ENCODE data around the gene AGBL3. TPM values are rescaled to one million over a fixed set of nuclear protein-coding genes. Genes with fewer than 3 reads are reported as not detected.
A peak's percentile ranks its signal among the peaks of the same experiment; 100 is the strongest.

The AGBL3 gene
- total and polyA plus RNA-seq, 9 of the 15 experiments (the other 6 are each of a cell fraction or from before 2014, with no cell fraction given), result 0.54 to 2.9 (median 1.7) TPM

DNA sequence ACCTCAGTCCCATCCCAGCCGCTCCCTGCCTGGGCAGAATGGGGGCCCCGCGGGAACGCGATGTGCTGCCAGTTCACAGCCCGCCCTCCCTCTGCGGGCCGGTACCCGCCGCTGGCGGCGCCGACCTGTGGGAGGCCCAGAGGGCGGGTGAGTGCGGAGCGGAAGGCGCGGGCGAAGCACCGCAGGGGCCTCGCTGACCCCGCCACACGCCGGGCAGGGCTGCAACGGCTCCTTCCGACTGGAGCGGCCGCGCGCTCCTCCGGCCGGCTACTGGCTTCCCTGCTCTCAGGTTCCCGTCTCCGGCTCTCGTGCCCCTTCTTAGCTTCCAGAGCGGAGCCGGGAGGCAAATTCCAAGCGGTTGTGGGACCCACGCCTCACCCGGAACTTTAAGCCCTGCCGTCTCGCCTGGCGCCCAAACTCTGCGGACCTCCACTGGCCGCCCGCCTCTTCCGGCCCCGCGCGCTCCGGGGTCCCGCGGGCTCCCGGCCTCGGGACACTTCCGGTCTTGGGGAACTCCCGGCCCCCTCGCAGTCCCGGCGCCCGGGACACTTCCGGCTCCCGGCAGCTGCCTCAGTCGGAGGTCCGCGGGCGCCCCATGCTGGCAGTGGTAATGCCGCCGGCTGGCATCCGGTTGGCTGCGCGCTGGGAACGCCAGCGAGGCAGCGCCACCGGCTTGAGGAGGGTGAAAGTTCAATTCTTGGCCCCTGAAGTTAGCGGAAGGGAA lies 184.1 kb downstream of the AGBL3 start, which contains the start of gene CYREN (continued):
- TF ChIP-seq ZNF445 (CRISPR knock-in tag; IDR thresholded peaks at IDR 0.05; ENCODE audit: low read depth) (0 out of 2 replicates have a peak, but pooled peaks have one; percentile 25), ZNF717 (CRISPR knock-in tag; IDR thresholded peaks at IDR 0.05) (no peak), ZNF436 (CRISPR knock-in tag; IDR thresholded peaks at IDR 0.05) (no peak), CAMTA2 (CRISPR knock-in tag; conservative IDR thresholded peaks at IDR 0.05) (no peak; the same call in 1 of the 2 replicates), ATF1 (CRISPR knock-in tag; IDR thresholded peaks at IDR 0.05) (no peak), ATF1 (tag; IDR thresholded peaks at IDR 0.05) (peak; percentile 83), PRPF4 (IDR thresholded peaks at IDR 0.05; ENCODE audit: insufficient read depth, low read depth, low read length, poor library complexity, severe bottlenecking) (peak; percentile 92), ZNF551 (CRISPR knock-in tag; IDR thresholded peaks at IDR 0.05) (no peak), ZNF76 (CRISPR knock-in tag; IDR thresholded peaks at IDR 0.05; ENCODE audit: borderline replicate concordance) (no peak; the same call in 1 of the 2 replicates), CXXC5 (CRISPR knock-in tag; IDR thresholded peaks at IDR 0.05) (peak; percentile 97), SIN3B (IDR thresholded peaks at IDR 0.05; ENCODE audit: low read depth) (peak; percentile 90), NCOA2 (IDR thresholded peaks at IDR 0.05; ENCODE audit: partially characterized antibody in 2 of 2) (no peak), POLR2AphosphoS5 (IDR thresholded peaks at IDR 0.05; ENCODE audit: control insufficient read depth, insufficient read depth, low read depth, low read length) (peak; percentile 93)
- TF ChIP-seq, protein P1, sequence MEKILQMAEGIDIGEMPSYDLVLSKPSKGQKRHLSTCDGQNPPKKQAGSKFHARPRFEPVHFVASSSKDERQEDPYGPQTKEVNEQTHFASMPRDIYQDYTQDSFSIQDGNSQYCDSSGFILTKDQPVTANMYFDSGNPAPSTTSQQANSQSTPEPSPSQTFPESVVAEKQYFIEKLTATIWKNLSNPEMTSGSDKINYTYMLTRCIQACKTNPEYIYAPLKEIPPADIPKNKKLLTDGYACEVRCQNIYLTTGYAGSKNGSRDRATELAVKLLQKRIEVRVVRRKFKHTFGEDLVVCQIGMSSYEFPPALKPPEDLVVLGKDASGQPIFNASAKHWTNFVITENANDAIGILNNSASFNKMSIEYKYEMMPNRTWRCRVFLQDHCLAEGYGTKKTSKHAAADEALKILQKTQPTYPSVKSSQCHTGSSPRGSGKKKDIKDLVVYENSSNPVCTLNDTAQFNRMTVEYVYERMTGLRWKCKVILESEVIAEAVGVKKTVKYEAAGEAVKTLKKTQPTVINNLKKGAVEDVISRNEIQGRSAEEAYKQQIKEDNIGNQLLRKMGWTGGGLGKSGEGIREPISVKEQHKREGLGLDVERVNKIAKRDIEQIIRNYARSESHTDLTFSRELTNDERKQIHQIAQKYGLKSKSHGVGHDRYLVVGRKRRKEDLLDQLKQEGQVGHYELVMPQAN (IDR thresholded peaks at IDR 0.05; ENCODE audit: borderline replicate concordance), result peak; percentile 69; the same call in 1 of the 2 replicates
- TF ChIP-seq, protein P2, sequence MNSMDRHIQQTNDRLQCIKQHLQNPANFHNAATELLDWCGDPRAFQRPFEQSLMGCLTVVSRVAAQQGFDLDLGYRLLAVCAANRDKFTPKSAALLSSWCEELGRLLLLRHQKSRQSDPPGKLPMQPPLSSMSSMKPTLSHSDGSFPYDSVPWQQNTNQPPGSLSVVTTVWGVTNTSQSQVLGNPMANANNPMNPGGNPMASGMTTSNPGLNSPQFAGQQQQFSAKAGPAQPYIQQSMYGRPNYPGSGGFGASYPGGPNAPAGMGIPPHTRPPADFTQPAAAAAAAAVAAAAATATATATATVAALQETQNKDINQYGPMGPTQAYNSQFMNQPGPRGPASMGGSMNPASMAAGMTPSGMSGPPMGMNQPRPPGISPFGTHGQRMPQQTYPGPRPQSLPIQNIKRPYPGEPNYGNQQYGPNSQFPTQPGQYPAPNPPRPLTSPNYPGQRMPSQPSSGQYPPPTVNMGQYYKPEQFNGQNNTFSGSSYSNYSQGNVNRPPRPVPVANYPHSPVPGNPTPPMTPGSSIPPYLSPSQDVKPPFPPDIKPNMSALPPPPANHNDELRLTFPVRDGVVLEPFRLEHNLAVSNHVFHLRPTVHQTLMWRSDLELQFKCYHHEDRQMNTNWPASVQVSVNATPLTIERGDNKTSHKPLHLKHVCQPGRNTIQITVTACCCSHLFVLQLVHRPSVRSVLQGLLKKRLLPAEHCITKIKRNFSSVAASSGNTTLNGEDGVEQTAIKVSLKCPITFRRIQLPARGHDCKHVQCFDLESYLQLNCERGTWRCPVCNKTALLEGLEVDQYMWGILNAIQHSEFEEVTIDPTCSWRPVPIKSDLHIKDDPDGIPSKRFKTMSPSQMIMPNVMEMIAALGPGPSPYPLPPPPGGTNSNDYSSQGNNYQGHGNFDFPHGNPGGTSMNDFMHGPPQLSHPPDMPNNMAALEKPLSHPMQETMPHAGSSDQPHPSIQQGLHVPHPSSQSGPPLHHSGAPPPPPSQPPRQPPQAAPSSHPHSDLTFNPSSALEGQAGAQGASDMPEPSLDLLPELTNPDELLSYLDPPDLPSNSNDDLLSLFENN (IDR thresholded peaks at IDR 0.05; ENCODE audit: low read depth in 2 of 2, low read length in 2 of 2), result peak in 1 of 2 experiments; percentile 35; a peak in 1 of 4 replicates
- TF ChIP-seq, protein P3, sequence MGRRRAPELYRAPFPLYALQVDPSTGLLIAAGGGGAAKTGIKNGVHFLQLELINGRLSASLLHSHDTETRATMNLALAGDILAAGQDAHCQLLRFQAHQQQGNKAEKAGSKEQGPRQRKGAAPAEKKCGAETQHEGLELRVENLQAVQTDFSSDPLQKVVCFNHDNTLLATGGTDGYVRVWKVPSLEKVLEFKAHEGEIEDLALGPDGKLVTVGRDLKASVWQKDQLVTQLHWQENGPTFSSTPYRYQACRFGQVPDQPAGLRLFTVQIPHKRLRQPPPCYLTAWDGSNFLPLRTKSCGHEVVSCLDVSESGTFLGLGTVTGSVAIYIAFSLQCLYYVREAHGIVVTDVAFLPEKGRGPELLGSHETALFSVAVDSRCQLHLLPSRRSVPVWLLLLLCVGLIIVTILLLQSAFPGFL (CRISPR knock-in tag; IDR thresholded peaks at IDR 0.05), result peak; percentile 88; the same call in 1 of the 2 replicates
- TF ChIP-seq, protein P4, sequence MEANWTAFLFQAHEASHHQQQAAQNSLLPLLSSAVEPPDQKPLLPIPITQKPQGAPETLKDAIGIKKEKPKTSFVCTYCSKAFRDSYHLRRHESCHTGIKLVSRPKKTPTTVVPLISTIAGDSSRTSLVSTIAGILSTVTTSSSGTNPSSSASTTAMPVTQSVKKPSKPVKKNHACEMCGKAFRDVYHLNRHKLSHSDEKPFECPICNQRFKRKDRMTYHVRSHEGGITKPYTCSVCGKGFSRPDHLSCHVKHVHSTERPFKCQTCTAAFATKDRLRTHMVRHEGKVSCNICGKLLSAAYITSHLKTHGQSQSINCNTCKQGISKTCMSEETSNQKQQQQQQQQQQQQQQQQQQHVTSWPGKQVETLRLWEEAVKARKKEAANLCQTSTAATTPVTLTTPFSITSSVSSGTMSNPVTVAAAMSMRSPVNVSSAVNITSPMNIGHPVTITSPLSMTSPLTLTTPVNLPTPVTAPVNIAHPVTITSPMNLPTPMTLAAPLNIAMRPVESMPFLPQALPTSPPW (CRISPR knock-in tag; IDR thresholded peaks at IDR 0.05), result peak; percentile 92
- TF ChIP-seq, protein P5, sequence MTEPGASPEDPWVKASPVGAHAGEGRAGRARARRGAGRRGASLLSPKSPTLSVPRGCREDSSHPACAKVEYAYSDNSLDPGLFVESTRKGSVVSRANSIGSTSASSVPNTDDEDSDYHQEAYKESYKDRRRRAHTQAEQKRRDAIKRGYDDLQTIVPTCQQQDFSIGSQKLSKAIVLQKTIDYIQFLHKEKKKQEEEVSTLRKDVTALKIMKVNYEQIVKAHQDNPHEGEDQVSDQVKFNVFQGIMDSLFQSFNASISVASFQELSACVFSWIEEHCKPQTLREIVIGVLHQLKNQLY (CRISPR knock-in tag; conservative IDR thresholded peaks at IDR 0.05), result peak in 1 of 2 experiments; percentile 85; a peak in 1 of 4 replicates
